ENCODE data around the gene PNMA6A. TPM values are rescaled to one million over a fixed set of nuclear protein-coding genes. Genes with fewer than 3 reads are reported as not detected.
"Not testable (repeated sequence)": the region's sequence is repeated elsewhere in the genome, so short reads cannot be mapped to it uniquely, and the experiment has no call there.

PNMA6A gene
- 4.0 TPM for total RNA-seq

DNA sequence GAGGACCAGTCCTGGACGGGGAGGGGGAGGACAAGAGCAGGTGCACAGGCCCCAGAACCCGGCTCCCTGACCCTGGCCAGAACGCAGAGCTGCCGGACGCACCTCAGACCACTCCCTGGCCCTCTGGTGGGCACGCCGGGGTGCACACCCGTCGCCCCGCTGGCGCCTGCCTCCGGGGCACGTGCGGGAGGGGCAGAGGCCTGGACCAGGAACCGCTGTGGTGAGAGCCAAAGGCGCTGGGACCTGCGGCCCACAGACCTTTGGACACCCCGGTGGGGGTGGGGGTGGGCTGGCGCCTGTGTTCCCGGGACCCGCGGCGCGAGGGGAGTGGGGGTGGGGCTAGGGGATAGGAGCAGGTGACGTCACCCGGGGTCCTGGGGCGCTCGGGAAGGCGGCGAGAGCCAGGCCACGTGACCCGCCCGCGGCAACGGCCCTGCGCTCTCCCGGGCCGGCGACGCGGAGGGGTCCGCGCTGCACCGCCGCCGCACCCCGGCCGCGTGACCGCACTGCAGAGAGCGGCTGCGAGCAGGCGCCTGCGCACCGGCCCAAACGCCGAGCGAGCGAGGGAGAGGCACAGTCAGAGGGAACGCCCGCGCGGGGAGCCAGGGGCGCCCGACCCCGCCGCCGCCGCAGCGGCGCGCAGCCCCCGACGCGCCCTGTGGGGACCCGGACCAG lies at the start of gene PNMA6A:
PNMA6A (plus strand) TSS at position 546 of the 675 bp plus-strand sequence. CDS start 609 bp downstream, outside the sequence.
- DNase-seq (ENCODE audit: low spot score): not testable (repeated sequence)
- peak; percentile 80 for ATAC-seq

DNA sequence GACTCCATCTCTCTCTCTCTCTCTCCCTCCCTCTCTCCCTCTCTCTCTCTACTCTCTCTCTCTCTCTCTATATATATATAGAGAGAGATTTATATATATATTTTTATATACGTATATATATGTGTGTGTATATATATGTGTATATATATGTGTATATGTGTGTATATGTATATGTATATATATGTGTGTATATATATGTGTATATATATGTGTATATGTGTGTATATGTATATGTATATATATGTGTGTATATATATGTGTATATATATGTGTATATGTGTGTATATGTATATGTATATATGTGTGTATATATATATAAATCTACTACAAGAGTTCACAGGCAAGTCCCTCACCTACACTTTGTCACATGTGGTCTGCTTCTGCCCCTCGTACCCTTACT lies 45.8 kb upstream of the PNMA6A start:
- not testable (repeated sequence) for DNase-seq (ENCODE audit: low spot score); ATAC-seq

DNA sequence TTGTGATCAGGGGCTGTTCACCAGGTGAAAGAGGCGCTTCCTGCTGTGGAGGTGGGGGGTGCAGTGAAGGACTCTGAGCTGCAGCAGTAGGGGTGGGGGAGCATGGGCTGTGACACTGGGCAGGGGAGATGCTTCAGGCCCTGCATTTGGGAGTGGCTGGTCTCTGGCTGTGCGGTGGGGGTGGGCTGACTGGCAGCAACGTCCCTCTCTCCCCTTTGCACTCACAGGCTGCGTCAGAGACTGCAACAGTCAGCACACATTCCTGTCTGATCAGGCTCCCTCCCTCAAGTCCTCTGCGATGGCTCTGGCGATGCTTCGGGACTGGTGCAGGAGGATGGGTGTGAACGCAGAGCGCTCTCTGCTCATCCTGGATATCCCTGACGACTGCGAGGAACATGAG lies 43.8 kb upstream of the PNMA6A start:
- ATAC-seq; DNase-seq (ENCODE audit: low spot score): not testable (repeated sequence)

DNA sequence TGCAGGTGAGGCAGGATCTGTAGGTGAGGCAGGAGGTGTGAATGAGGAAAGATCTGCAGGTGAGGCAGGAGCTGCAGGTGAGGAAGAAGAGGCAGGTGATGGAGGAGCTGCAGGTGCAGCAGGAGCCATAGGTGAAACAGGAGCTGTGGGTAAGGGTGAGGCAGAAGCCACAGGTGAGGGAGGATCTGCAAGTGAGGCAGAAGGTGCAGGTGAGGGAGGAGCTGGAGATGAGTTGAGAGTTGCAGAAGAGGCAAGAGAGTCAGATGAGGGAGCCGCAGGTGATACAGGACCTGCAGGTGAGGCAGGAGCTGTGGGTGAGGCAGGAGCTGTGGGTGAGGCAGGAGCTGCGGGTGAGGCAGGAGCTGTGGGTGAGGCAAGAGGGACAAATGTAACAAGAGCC lies 43.1 kb upstream of the PNMA6A start:
- no peak for DNase-seq (ENCODE audit: low spot score)
- ATAC-seq: no peak

DNA sequence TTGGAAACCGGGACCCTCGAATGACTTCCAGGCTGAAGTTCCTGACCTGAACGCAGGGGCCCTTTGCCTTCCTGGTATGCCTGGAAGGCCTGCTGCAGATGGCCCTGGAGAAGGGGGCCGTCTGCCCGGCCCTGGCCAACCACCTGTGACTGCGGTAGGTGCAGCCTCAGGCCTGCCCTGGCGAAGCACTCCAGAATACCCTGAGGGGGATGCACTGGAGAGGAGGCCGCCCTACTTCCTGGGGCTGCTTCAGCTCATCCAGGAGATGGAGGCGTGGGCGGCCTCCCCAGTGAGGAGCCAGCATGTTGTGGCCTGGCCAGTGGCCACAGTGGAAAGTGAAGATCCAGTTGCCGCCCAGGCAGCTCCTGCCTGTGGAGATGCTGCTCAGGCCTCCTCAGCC lies 42.4 kb upstream of the PNMA6A start:
- ATAC-seq: no peak
- no peak for DNase-seq (ENCODE audit: low spot score)

DNA sequence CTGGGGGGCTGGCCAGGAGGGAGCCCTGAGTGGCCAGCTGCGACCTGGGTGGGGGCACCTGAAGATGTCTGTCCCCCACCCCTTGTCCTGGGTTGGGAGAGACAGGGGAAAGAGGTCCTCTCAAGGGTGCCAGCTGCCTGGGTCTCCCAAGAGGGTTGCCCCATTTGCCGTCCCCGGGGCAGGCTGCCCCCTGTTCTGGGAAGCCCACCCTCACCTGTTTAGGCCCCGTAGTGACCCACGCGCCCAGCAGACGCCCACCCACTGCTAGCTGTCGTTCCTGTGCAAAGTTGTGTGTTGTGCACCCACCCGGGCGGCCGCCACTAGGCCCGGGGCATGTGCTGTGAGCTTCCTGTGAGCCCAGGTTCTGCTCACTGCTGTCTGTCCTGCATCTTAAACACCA lies 41.5 kb upstream of the PNMA6A start:
- DNase-seq (ENCODE audit: low spot score) (no peak), ATAC-seq (no peak)

DNA sequence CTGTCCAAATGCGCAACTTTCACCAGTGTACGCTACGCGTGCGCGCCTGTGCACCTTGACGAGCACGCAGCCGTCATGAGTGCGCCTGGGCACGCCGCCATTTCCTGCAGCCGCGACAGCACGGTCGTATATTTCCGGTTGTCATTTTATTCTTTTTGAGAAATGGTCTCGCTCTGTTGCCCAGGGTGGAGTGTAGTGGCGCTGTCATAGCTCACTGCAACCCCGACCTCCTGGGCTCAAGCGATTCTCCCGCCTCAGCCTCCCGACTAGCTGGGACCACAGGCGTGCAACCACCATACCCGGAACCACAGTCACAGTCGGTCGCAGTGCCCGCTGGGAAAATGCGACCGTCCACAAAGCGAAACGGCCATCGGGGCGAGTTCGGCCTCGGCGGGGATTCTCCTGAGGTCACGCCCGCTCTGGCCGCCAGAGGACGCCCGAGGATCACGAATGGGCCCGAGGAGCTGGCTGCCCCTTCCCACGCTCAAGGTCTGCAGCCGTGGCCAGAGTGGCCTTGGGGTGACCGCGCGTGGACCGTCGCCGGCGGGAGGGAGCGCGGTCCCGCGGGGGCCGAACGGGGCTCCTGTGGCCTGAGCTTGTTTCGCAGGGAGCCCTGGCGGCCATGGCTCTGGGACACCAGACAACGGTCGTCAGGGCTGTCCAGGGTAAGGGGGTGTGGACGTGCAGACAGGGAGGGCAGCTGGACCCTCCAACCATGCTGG lies 39.7 kb upstream of the PNMA6A start:
- DNase-seq (ENCODE audit: low spot score): peak; percentile 79
- ATAC-seq: peak; percentile 99

DNA sequence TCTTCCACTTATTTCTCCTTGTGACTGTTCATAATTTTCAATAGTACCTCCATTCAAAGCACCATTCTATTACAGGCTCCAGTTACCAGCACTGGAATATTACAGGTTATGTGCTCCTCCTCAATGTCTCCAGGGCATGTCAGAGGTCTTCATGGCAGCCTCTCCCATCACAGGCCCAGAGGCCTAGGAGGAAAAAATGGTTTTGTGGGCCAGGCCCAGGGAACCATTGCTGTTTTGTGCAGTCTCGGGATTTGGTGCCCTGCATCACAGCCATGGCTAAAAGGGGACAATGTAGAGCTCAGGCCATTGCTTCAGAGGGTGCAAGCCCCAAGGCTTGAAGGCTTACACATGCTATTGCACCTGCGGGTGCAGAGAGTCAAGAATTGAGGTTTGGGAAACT lies 23.2 kb upstream of the PNMA6A start:
- ATAC-seq: no peak
- no peak for DNase-seq (ENCODE audit: low spot score)

DNA sequence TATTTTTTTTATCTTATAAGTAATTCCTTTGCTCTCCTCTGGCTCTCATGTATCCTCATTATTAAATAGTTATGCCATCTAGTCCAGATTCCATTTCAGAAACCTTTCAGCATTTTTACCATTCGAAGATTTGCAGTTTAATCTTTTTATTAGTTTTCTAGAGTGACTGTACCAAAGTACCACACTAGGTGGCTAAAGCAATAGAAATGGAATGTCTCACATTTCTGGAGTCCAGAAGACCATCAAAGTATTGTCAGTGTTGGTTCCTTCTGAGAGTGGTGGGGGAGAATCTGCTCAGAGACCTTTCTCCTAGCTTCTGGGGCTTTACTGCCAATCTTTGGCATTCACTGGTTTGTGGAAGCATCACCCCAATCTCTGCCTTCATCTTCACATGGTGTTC lies 19.7 kb upstream of the PNMA6A start:
- no peak for ATAC-seq

DNA sequence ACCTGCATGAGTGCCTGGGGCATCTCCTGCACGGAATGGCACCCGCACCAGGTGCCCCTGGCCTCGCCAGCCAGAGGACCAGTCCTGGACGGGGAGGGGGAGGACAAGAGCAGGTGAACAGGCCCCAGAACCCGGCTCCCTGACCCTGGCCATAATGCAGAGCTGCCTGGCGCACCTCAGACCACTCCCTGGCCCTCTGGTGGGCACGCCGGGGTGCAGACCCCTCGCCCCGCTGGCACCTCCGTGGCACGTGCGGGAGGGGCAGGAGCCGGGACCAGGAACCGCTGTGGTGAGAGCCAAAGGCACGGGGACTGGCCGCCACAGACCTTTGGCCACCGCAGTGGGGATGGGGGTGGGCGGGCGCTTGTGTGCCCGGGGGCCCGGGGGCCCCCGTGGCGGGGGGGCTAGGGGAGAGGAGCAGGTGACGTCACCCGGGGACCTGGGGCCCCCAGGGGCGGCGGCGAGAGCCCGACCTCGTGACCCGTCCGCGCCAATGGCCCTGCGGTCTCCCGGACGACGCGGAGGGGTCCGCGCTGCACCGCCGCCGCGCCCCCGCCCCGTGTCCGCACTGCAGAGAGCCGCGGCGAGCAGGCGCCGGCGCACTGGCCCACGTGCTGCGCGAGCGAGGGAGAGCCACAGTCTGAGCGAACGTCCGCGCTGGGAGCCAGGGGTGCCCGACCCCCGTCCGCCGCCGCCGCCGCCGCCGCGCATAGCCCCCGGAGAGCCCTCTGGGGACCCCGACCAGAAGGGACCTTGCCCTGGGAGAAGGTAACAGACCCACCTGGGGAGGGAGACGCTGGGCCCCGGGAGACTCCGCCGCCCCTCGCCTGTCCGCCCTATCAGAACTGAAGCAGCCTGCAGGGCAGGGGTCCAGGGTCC lies 16.1 kb upstream of the PNMA6A start, which contains the start of gene PNMA3:
PNMA3 (plus strand) TSS at position 600 of the 879 bp plus-strand sequence. CDS start 586 bp downstream, outside the sequence.
- ATAC-seq (peak; percentile 71), DNase-seq (ENCODE audit: low spot score) (no peak)

More for the DNA sequence above, 19.7 kb upstream of the PNMA6A start:
- no peak for DNase-seq (ENCODE audit: low spot score)

DNA sequence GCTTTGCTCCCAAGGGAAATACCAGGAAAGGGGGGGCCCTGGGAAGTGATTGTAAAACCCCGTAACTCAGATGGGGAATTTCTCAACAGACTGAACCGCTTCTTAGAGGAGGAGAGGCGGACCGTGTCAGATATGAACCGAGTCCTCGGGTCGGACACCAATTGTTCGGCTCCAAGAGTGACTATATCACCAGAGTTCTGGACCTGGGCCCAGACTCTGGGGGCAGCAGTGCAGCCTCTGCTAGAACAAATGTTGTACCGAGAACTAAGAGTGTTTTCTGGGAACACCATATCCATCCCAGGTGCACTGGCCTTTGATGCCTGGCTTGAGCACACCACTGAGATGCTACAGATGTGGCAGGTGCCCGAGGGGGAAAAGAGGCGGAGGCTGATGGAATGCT lies 15.0 kb upstream of the PNMA6A start:
- ATAC-seq: no peak
- DNase-seq (ENCODE audit: low spot score): no peak

DNA sequence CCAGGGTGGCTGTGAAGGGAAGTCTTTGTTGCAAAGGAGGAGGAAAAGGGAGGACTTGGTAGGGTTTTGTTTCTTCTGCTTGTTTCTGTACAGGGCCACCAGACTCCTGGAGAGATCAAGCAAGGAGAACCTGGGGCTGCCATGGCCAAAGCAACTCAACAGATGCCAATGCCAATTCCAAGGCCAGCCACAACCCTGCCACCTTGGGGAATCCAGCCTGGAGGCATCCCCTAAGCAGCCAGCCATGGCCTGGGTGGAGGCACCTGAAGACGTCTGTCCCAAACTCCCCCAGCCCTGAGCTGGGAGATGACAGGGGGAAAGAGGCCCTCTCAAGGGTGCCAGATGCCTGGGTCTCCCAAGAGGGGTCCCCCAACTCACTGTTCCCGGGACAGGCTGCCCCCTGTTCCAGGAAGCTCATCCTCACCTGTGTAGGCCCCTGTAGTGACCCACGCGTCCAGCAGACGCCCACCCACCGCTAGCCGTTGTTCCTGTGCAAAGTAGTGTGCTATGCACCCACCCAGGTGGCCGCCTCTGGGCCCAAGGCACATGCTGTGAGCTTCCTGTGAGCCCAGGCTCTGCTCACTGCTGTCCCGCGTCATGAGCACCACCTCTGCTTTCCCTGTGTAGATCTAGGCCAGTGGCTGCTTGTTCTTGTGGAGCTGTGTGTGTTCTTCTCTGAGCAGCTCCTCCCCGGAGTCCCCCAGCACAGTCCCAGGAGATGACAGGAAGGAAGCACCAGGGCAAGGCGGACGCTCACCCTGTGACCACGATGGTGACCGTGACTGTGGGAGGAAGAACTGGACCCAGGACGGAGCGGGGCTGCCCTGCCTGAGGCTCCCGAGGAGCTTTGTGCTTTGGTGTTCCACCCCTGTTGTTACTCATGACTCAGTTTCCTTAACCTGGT lies 12.8 kb upstream of the PNMA6A start:
- no peak for DNase-seq (ENCODE audit: low spot score)
- no peak for ATAC-seq

DNA sequence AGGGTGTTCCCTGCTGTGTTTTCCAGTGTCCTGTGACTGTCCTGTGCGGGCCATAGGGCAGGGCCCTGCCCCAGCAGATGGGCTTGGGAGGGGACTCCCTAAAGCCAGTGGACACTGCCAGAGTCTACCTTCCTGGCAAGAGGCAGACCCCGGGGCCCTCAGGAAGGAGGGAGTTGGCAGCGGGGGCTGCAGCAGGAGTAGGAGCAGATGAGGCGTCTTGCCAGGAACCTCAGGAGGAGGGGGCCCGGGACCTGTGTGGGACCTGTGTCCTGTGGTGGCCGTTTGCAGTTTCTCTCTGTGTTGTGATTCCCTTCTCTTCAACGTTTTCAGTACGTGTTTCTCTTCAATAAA lies 12.2 kb upstream of the PNMA6A start:
- DNase-seq (ENCODE audit: low spot score) (no peak), ATAC-seq (no peak)

DNA sequence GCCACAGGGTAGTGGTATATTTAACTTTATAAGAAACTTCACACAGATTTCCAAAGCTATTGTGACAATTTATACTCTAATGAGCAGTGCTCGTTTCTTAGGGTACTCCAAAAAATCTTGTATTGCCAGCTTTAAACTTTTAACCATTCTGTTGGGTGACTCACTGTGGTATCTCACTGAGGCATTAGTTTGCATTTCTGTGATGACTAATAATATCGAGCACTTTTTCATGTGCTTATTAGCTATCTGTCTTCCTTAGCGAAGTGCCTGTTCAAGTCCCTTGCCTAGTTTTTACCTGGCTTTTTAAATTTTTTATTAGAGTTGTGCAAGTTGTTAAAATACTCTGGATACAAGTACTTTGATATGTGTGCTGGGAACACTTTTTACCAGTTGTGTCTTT lies 10.5 kb upstream of the PNMA6A start:
- ATAC-seq (no peak), DNase-seq (ENCODE audit: low spot score) (no peak)

DNA sequence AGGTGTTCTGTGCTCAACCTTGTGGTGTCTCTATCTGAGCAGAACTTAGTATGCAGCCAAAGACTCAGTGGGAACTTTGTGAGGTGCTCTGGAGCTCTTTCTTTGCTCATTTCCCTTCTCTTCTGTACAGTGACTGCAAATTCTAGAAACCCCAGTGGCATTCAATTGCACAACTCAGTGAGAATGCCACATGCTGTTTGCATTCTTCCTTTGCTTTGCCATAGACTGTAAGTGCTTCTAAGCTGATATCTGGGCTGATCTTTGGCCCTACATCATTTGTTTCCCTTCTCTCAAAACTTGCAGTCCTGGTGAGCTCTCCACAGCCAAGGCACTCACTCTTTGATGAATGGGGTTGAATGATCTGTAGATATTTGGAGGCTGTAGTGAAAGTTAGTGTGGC lies 8.9 kb upstream of the PNMA6A start:
- peak; percentile 66 for ATAC-seq

DNA sequence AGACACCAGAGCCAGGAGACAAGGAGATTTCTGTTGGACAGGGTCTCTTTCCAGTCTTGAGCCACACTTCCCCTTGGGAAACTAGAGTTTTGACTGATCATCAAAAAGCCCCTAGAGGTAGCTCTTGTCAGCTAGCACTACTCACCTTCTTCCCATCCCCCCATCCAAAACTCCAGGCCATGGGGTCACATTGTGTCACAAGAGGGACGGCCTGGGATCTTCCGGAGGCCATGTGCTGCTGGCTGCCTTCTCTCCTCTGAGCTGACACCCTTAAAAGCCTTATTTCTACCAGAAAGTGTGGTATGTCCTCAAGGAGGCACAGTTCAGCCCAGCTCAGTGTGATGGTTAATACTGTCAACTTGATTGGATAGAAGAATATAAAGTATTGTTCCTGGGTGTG lies 8.2 kb upstream of the PNMA6A start:
- ATAC-seq: no peak

More for the DNA sequence above, 8.9 kb upstream of the PNMA6A start:
- no peak for DNase-seq (ENCODE audit: low spot score)

DNA sequence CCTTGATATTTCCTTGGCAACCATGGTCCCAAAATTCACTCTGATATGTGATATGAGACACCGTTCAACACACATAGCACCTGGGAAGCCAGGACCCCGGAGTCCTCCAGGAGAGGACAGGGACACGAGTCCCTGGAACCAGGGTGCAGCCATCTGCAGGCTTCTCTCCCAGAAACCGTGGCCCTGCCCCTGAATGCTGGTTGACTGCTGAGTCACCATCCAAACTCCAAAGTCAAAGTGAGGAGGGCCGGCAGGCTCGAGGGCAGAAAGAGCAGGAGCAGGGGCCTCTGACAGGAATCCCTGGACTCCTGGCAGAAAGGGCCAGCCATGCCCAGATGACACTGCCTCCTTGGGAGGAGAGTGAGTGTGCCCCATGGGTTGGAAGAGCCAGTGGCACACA lies 6.9 kb upstream of the PNMA6A start:
- ATAC-seq (peak; percentile 53), DNase-seq (ENCODE audit: low spot score) (no peak)

More for the DNA sequence above, 8.2 kb upstream of the PNMA6A start:
- DNase-seq (ENCODE audit: low spot score): no peak

DNA sequence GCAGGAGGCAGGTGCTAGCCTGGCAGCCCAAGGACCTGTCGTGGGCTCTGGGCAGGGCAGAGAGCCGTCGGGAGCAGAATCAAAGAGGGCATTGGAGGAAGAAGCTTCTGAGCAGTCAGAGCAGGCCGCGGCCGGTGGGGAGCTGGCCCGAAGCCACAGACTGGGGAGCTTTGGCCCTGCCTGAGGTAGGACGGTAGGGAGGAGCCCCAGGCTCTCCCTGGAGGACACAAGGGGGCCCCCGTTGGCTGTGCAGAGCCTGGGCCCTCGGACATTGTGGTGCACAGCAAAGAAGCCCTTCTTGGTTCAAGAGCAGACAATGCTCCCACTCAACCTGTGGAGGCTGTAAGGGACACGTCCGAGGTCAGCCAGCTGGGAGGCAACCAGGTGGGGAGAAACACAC lies 5.9 kb upstream of the PNMA6A start:
- ATAC-seq; DNase-seq (ENCODE audit: low spot score): not testable (repeated sequence)

DNA sequence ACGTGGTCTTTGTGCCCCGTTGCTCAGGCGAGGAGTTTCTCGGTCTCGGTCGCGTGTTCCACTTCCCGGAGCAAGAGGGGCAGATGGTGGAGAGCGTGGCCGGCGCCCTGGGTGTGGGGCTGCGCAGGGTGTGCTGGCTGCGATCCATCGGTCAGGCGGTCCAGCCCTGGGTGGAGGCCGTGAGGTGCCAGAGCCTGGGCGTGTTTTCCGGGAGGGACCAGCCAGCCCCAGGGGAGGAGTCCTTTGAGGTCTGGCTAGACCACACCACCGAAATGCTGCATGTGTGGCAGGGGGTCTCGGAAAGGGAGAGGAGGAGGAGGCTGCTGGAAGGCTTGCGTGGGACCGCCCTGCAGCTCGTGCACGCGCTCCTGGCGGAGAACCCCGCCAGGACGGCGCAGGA lies 1.1 kb downstream of the PNMA6A start:
- not testable (repeated sequence) for ATAC-seq; DNase-seq (ENCODE audit: low spot score)

DNA sequence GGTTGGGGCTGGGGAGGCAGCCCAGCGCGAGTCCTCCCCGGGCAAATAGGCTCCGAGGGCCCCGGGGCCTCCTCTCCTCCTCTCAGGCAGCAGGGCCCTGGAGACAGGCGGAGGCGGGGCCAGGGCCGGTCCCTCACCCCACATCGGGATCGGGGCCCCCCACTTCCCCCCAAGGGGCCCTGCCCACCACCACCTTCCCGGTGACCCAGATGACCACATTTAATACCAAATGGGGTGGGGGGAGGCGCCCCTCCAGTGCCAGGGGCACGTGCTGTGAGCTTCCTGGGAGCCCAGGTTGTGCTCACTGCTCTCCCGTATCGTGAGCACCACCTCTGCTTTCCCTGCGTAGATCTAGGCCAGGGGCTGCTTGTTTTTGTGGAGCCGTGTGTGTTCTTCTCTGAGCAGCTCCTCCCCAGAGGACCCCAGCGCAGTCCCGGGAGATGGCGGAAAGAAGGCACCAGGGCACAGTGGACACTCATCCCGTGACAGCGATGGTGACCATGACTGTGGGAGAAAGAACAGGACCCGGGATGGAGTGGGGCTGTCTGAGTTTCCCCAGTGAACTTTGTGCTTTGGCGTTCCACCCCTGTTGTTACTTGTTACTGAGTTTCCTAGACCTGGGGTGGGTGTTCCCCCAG lies 2.1 kb downstream of the PNMA6A start:
- no peak for DNase-seq (ENCODE audit: low spot score)

More for the DNA sequence above, 2.1 kb downstream of the PNMA6A start:
- ATAC-seq: no peak

All from left lobe of liver (tissue), 2 donors.